HG03135 (cell line): Measurements from ENCODE around the gene CRYBB2.
"Not testable (repeated sequence)": the region's sequence is repeated elsewhere in the genome, so short reads cannot be mapped to it uniquely, and the experiment has no call there.

ENCODE experiments used
- ATAC-seq: cut with Tn5 transposase; IDR thresholded peaks from one replicate; pipeline ENCODE4 v1.9.1; 2021; ENCODE audit warnings: mild to moderate bottlenecking, moderate library complexity; ENCODE audit not compliant: unreplicated experiment

CRYBB2 gene

GRCh38 chr22:25199731-25200520 lies 19.5 kb upstream of the CRYBB2 start, which contains the start of gene CRYBB3:
Gene CRYBB3, plus strand, starts transcription at chr22:25199858. Its CDS starts 1,539 bp downstream, at chr22:25201397.
- no peak for ATAC-seq

- ATAC-seq, result no peak
Observed at GRCh38 chr22:25200967-25201366, 18.5 kb upstream of the CRYBB2 start.

GRCh38 chr22:25201557-25202273 lies 17.7 kb upstream of the CRYBB2 start:
- no peak for ATAC-seq

- no peak for ATAC-seq
Observed at GRCh38 chr22:25202290-25202921, 17.0 kb upstream of the CRYBB2 start.

- ATAC-seq, result no peak
Observed at GRCh38 chr22:25203082-25203481, 16.4 kb upstream of the CRYBB2 start.

GRCh38 chr22:25204547-25204946 lies 14.9 kb upstream of the CRYBB2 start:
- ATAC-seq, result not testable (repeated sequence)

GRCh38 chr22:25205847-25206246 lies 13.6 kb upstream of the CRYBB2 start:
- no peak for ATAC-seq

GRCh38 chr22:25206998-25207397 lies 12.4 kb upstream of the CRYBB2 start:
- ATAC-seq, result no peak

- ATAC-seq, result no peak
Observed at GRCh38 chr22:25207553-25208157, 11.8 kb upstream of the CRYBB2 start.

- ATAC-seq, result no peak
Observed at GRCh38 chr22:25208328-25208727, 11.1 kb upstream of the CRYBB2 start.

- no peak for ATAC-seq
Observed at GRCh38 chr22:25208743-25209505, 10.5 kb upstream of the CRYBB2 start.

- ATAC-seq, result no peak
Observed at GRCh38 chr22:25210793-25211192, 8.6 kb upstream of the CRYBB2 start.

GRCh38 chr22:25212337-25212736 lies 7.1 kb upstream of the CRYBB2 start:
- ATAC-seq, result no peak

GRCh38 chr22:25213221-25213620 lies 6.2 kb upstream of the CRYBB2 start:
- ATAC-seq, result no peak

GRCh38 chr22:25216230-25216629 lies 3.2 kb upstream of the CRYBB2 start:
- ATAC-seq, result no peak

- no peak for ATAC-seq
Observed at GRCh38 chr22:25219948-25220442, 556 bp downstream of the CRYBB2 start.

GRCh38 chr22:25221790-25222189 lies 2.4 kb downstream of the CRYBB2 start:
- no peak for ATAC-seq

- no peak for ATAC-seq
Observed at GRCh38 chr22:25223269-25223850, 3.9 kb downstream of the CRYBB2 start.

GRCh38 chr22:25228822-25229221 lies 9.4 kb downstream of the CRYBB2 start:
- no peak for ATAC-seq

- not testable (repeated sequence) for ATAC-seq
Observed at GRCh38 chr22:25230760-25231159, 11.3 kb downstream of the CRYBB2 start.
